ENCODE measurements around the gene MYCBP2.
A peak's percentile ranks its signal among the peaks of the same experiment; 100 is the strongest.
"Not testable (repeated sequence)": the region's sequence is repeated elsewhere in the genome, so short reads cannot be mapped to it uniquely, and the experiment has no call there.

MYCBP2 gene

GRCh38 chr13:77026861-77027621 is 299.9 kb downstream of the MYCBP2 start, which contains the start of gene FBXL3:
FBXL3 (minus strand) TSS chr13:77027159; CDS start chr13:77021860, 5,299 bp downstream.
- DNase-seq: peak; percentile 40

- peak; percentile 3 for DNase-seq
These were observed 300.5 kb downstream of the MYCBP2 start for GRCh38 chr13:77026255-77026860.

- no peak for DNase-seq
These were observed 304.6 kb downstream of the MYCBP2 start for GRCh38 chr13:77022341-77022740.

GRCh38 chr13:77019756-77020155 is 307.1 kb downstream of the MYCBP2 start:
- DNase-seq: no peak

GRCh38 chr13:77016888-77017623 is 309.8 kb downstream of the MYCBP2 start:
- DNase-seq: no peak

GRCh38 chr13:77016251-77016812 is 310.6 kb downstream of the MYCBP2 start:
- no peak for DNase-seq

GRCh38 chr13:77014906-77015685 is 311.8 kb downstream of the MYCBP2 start:
- DNase-seq: no peak

GRCh38 chr13:77013853-77014542 is 312.9 kb downstream of the MYCBP2 start:
- no peak for DNase-seq

- not testable (repeated sequence) for DNase-seq
These were observed 317.2 kb downstream of the MYCBP2 start for GRCh38 chr13:77009719-77010118.

GRCh38 chr13:77009011-77009410 is 317.9 kb downstream of the MYCBP2 start:
- DNase-seq: no peak

GRCh38 chr13:77008337-77008736 is 318.6 kb downstream of the MYCBP2 start:
- DNase-seq: not testable (repeated sequence)

GRCh38 chr13:77002590-77003190 is 324.2 kb downstream of the MYCBP2 start:
- DNase-seq: no peak

GRCh38 chr13:77001963-77002587 is 324.8 kb downstream of the MYCBP2 start:
- DNase-seq: no peak

GRCh38 chr13:77001540-77001939 is 325.4 kb downstream of the MYCBP2 start:
- DNase-seq: no peak

- DNase-seq: no peak
These were observed 326.4 kb downstream of the MYCBP2 start for GRCh38 chr13:77000475-77000874.
